Sigmoid colon (tissue), 7 donors: ENCODE results near the gene TAS1R2. TPM values are rescaled to one million over a fixed set of nuclear protein-coding genes. Genes with fewer than 3 reads are reported as not detected.

Source experiments
- DNase-seq: peaks from one replicate; pipeline ENCODE4 v3.0.0-alpha.2; 2019
- H3K27ac ChIP-seq, 4 donors: fragments of 200-600 bp; sonication (generic); one replicate each; pipeline ENCODE4 v1.5.1; 2016 to 2019; ENCODE audit warnings: mild to moderate bottlenecking in 1 of 4
- H3K27me3 ChIP-seq, 3 donors: fragments of 200-600 bp; sonication (generic); one replicate each; pipeline ENCODE4 v1.5.1; 2019; ENCODE audit warnings: mild to moderate bottlenecking in 1 of 3
- H3K36me3 ChIP-seq, 4 donors: fragments of 200-600 bp; sonication (generic); one replicate each; pipeline ENCODE4 v1.5.1; 2016 to 2019
- H3K4me1 ChIP-seq, 4 donors: fragments of 200-600 bp; sonication (generic); one replicate each; pipeline ENCODE4 v1.5.1; 2017 to 2019
- H3K4me3 ChIP-seq, 4 donors: fragments of 200-600 bp; sonication (generic); one replicate each; pipeline ENCODE4 v1.5.1; 2017 to 2019; ENCODE audit warnings: mild to moderate bottlenecking in 2 of 4, moderate library complexity in 1 of 4
- H3K9me3 ChIP-seq, 4 donors: fragments of 200-600 bp in 3 of 4; sonication (generic) in 3 of 4; one replicate each; pipeline versions ENCODE4 v1.5.1 to v1.6.1; 2013 to 2019
- EP300 ChIP-seq, 4 donors: sonication (generic); formaldehyde crosslinking; IDR thresholded peaks; one replicate each; pipeline ENCODE4 v1.6.1; 2017; ENCODE audit warnings: antibody characterized with exemption in 4 of 4
- POLR2A ChIP-seq, 2 donors: fragments of 450-650 bp; IDR thresholded peaks; one replicate each; pipeline ENCODE4 v1.6.1; 2016; ENCODE audit warnings: antibody characterized with exemption in 2 of 2, mild to moderate bottlenecking in 2 of 2, moderate library complexity in 2 of 2
- POLR2AphosphoS5 ChIP-seq, 4 donors: sonication (generic); formaldehyde crosslinking; IDR thresholded peaks; one replicate each; pipeline ENCODE4 v1.6.1; 2017; ENCODE audit warnings: antibody characterized with exemption in 4 of 4
- WGBS, 2 donors: extraction: QIAGEN DNeasy Blood & Tissue Kit; methylation state at CpG; one replicate each; pipeline ENCODE4 v1.1.7; 2013; 5-methylcytosine and 5-hydroxymethylcytosine counted together
- intact Hi-C: fragments of 100-400 bp; cut with DNase I; formaldehyde crosslinking; loops from one replicate; pipeline ENCODE4 v1.15.1; 2023
- polyA plus RNA-seq, 3 donors: library from polyadenylated mRNA; stranded (reverse); fragments of 200-250 nt; gene quantifications; one replicate each; pipeline ENCODE4 v1.2.3, GENCODE V29; 2013
- total RNA-seq, 4 donors: library from RNA; depleted of rRNA; stranded (reverse); fragments of >200 nt; gene quantifications; one replicate each; pipeline ENCODE4 v1.1.0, GENCODE V29; 2016
- TF ChIP-seq, protein P1 (sequence below), 4 experiments: fragments of 450-650 bp in 3 of 4; fragments of 200-600 bp in 1 of 4; IDR thresholded peaks; one replicate each; pipeline ENCODE4 v1.5.1; 2016 to 2019; ENCODE audit warnings: antibody characterized with exemption in 4 of 4, mild to moderate bottlenecking in 3 of 4, moderate library complexity in 2 of 4
- donor health status: healthy with polysubstance abuse.
- donor health status: Bipolar disorder and iron deficiency.
- donor health status: healthy.

Gene TAS1R2
- total and polyA plus RNA-seq, 7 donors, result not detected

DNA sequence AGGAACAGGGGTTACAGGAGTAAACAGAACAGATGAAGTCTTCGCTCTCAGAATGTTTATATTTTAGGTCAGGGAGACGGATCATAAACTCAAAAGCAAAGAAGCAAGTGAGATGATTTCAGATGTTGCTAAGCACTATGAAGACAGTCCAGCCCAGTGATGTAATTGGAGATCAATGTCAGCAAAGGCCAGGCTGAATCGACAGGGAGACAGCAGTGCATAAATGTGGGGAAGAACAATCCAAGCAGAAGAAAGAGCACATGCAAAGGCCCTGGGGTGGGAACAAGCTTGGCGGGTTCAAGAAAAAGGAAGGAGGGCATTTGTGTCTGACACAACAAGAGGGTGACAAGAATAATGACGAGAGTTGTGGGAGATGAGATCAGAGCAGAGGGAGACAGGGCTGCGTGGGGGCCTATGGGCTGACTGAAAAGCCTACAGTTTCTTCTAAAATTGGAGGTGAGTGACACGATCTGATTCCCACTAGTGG, 47.0 kb downstream of the TAS1R2 start:
- no peak for DNase-seq
- intact Hi-C loops, result no loop called here
- Histone ChIP-seq H3K27ac (no peak overlapping the region), H3K36me3 (no peaks in the 10 kb centered on the region), H3K27me3 (peaks cover 0 to 24% (median 10%) of the 10 kb centered on the region in 3 donors), H3K4me3 (no peak overlapping the region), H3K9me3 (no peaks in the 10 kb centered on the region), H3K4me1 (no peaks in the 10 kb centered on the region)
- 70 to 80% methylated on average over 7 of the region's 7 CpGs for WGBS, 2 donors
- no peak for TF ChIP-seq EP300 (IDR thresholded peaks at IDR 0.05)
- TF ChIP-seq POLR2AphosphoS5 (IDR thresholded peaks at IDR 0.05), result no peak
- no peak for TF ChIP-seq POLR2A (IDR thresholded peaks at IDR 0.05)
- TF ChIP-seq, protein P1, sequence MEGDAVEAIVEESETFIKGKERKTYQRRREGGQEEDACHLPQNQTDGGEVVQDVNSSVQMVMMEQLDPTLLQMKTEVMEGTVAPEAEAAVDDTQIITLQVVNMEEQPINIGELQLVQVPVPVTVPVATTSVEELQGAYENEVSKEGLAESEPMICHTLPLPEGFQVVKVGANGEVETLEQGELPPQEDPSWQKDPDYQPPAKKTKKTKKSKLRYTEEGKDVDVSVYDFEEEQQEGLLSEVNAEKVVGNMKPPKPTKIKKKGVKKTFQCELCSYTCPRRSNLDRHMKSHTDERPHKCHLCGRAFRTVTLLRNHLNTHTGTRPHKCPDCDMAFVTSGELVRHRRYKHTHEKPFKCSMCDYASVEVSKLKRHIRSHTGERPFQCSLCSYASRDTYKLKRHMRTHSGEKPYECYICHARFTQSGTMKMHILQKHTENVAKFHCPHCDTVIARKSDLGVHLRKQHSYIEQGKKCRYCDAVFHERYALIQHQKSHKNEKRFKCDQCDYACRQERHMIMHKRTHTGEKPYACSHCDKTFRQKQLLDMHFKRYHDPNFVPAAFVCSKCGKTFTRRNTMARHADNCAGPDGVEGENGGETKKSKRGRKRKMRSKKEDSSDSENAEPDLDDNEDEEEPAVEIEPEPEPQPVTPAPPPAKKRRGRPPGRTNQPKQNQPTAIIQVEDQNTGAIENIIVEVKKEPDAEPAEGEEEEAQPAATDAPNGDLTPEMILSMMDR (IDR thresholded peaks at IDR 0.05), result no peak

DNA sequence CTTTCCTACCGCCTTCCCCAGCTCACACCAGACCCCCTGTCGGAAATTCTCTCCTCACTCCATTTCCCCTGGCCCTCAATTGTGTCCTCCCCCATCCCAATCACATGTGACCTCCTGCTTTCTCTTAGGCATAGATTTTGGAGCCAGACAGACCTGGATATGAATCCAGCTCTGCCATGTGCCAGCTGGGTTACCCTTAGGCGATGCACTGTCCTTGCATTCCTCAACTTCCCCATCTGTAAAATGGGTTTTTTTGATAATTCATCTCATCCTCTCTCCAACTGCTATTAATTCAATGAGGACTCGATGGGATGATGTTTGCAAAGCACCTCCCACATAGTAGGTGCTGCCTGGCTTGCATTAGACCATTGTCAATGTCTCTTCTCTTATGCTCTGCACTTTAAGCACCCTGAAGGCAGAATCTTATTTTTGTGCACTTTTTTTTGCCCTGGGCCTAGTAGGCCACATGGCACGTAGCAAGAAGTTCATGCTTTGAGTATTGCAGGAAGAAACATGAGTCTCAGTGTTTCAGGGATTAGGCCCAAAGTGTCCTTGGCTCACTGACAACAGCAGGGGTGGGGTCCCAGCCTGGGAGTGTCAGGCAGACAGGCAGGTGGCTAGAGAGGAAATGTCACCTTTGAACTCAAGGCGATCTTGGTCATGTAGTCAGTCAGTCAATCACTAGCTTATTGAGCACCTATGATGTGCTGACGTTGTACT, 47.6 kb downstream of the TAS1R2 start:
- 60 to 77% methylated on average over 7 of the region's 7 CpGs for WGBS, 2 donors

DNA sequence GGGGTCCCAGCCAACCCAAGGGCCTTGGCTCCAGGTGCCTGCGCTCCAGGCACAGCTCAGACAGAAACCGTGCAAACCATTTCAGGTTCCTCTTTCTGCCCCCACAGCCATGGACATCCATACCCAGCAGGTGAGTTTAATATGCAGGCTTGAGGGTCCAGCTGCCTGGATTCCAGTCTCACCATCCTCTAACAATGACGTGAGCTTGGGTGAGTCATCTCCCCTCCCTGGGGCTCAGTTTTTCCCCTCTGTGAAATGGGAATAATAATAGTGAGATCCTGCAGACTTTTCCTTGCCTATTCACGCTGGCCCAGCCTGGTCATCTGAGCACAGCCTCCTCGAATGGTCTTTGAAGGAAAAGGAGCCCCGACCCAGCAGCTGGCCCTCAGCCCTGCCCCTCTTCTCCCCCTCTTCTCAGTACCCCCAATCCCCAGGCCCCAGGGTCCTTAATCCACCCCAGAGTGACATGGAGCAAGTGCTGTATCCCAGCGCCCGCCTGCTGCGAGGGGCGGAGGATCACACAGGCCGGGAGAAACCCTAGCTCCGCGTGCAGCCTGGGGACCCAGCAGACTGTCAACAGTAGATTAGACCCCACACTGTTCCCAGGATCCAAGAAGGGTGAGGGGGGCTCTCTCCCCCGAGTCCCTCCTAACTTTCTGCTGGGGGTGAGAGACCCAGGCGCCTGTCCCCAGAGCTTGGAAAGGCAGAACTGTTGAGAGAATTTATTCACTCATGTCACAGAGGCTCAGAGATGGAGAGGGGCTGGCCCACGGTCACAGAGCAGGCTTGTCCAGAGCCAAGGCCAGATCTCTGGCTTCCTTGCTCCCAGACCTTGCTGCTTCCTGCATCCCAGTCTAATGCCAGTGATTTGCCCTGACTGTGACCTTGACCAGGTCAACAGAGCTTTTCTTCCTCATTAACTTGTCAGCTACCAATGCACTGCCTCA, 49.2 kb downstream of the TAS1R2 start:
- 66 to 70% methylated on average over 16 of the region's 16 CpGs for WGBS, 2 donors
- no peaks in the 10 kb centered on the region for H3K9me3 ChIP-seq
- intact Hi-C loops, result no loop called here
- H3K27ac ChIP-seq, result no peak overlapping the region
- DNase-seq, result no peak
- no peaks in the 10 kb centered on the region for H3K36me3 ChIP-seq
- TF ChIP-seq, protein P1 (IDR thresholded peaks at IDR 0.05), result no peak
- TF ChIP-seq POLR2A (IDR thresholded peaks at IDR 0.05) (no peak), POLR2AphosphoS5 (IDR thresholded peaks at IDR 0.05) (no peak), EP300 (IDR thresholded peaks at IDR 0.05) (no peak)
- H3K27me3 ChIP-seq, result peaks cover 0 to 9% (median 6%) of the 10 kb centered on the region in 3 donors
- H3K4me3 ChIP-seq, result no peak overlapping the region
- peaks cover 0 to 12% (median 0%) of the 10 kb centered on the region in 4 donors for H3K4me1 ChIP-seq

More for the DNA sequence above, 47.6 kb downstream of the TAS1R2 start:
- no peak overlapping the region for H3K4me3 ChIP-seq
- H3K36me3 ChIP-seq, result no peaks in the 10 kb centered on the region
- peaks cover 0 to 18% (median 10%) of the 10 kb centered on the region in 3 donors for H3K27me3 ChIP-seq
- intact Hi-C loops, result no loop called here
- TF ChIP-seq POLR2A (IDR thresholded peaks at IDR 0.05) (no peak), EP300 (IDR thresholded peaks at IDR 0.05) (no peak), POLR2AphosphoS5 (IDR thresholded peaks at IDR 0.05) (no peak)
- TF ChIP-seq, protein P1 (IDR thresholded peaks at IDR 0.05), result no peak
- no peak overlapping the region for H3K27ac ChIP-seq
- no peak for DNase-seq
- H3K4me1 ChIP-seq, result no peaks in the 10 kb centered on the region
- H3K9me3 ChIP-seq, result no peaks in the 10 kb centered on the region

DNA sequence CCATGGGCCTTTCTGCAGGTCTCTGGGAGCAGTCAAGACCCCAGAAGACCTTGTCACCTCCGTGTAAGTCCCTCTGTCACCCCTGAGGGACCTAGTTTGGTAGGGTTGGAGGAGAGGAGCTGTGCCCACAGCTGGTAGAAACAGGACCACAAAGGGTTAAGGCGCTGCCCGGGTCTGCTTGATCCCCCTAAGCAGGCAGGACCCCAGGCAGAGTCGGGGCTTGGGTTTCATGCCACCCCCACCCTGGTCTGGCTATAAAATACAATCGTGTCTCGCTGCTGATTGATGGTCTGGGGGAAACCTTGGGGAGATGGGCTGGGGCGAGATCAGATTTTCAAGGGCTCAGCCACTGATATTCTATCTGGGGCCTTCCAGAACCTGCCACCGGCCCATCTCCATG, 50.9 kb downstream of the TAS1R2 start:
- H3K4me3 ChIP-seq, result no peak overlapping the region
- peaks cover 0 to 12% (median 0%) of the 10 kb centered on the region in 3 donors for H3K27me3 ChIP-seq
- WGBS, 2 donors, result 63 to 66% methylated on average over 8 of the region's 8 CpGs
- DNase-seq, result no peak
- no peak overlapping the region for H3K27ac ChIP-seq
- intact Hi-C loops, result no loop called here
- H3K4me1 ChIP-seq, result peaks cover 0 to 12% (median 2%) of the 10 kb centered on the region in 4 donors
- no peak for TF ChIP-seq POLR2A (IDR thresholded peaks at IDR 0.05)
- TF ChIP-seq POLR2AphosphoS5 (IDR thresholded peaks at IDR 0.05), result no peak
- TF ChIP-seq, protein P1 (IDR thresholded peaks at IDR 0.05), result no peak
- no peak for TF ChIP-seq EP300 (IDR thresholded peaks at IDR 0.05)
- H3K36me3 ChIP-seq, result no peaks in the 10 kb centered on the region
- no peaks in the 10 kb centered on the region for H3K9me3 ChIP-seq
